Tibial nerve (tissue), 4 donors: ENCODE data around the gene LBHD2. TPM values are rescaled to one million over a fixed set of nuclear protein-coding genes. Genes with fewer than 3 reads are reported as not detected.

ENCODE experiments used
- DNase-seq, 2 donors: peaks; one replicate each; pipeline ENCODE4 v3.0.0-alpha.2; 2019; ENCODE audit warnings: low spot score in 2 of 2
- H3K27ac ChIP-seq, 4 donors: fragments of 200-600 bp; sonication (generic) in 3 of 4; one replicate each; pipeline ENCODE4 v1.5.1; 2017 to 2019; ENCODE audit warnings: mild to moderate bottlenecking in 1 of 4
- H3K27me3 ChIP-seq, 2 donors: fragments of 200-600 bp; sonication (generic) in 1 of 2; one replicate each; pipeline versions ENCODE4 v1.5.1 to v1.6.0; 2017 to 2019
- H3K36me3 ChIP-seq, 3 donors: fragments of 200-600 bp; sonication (generic); one replicate each; pipeline ENCODE4 v1.5.1; 2018 to 2019
- H3K4me1 ChIP-seq, 4 donors: fragments of 200-600 bp; sonication (generic) in 3 of 4; one replicate each; pipeline ENCODE4 v1.5.1; 2017 to 2019
- H3K4me3 ChIP-seq, 4 donors: fragments of 200-600 bp; sonication (generic) in 3 of 4; one replicate each; pipeline ENCODE4 v1.5.1; 2017 to 2019; ENCODE audit warnings: mild to moderate bottlenecking in 1 of 4, moderate library complexity in 1 of 4
- H3K9me3 ChIP-seq, 4 donors: fragments of 200-600 bp; sonication (generic) in 3 of 4; one replicate each; pipeline ENCODE4 v1.5.1; 2017 to 2019
- CTCF ChIP-seq, 5 experiments: fragments of 200-600 bp in 3 of 5; fragments of 450-650 bp in 2 of 5; sonication (generic) in 3 of 5; IDR thresholded peaks; one replicate each; pipeline ENCODE4 v1.5.1; 2016 to 2019; ENCODE audit warnings: antibody characterized with exemption in 5 of 5, mild to moderate bottlenecking in 3 of 5, moderate library complexity in 2 of 5
- EP300 ChIP-seq, 2 donors: sonication (generic); formaldehyde crosslinking; IDR thresholded peaks; one replicate each; pipeline ENCODE4 v1.6.1; 2017; ENCODE audit warnings: antibody characterized with exemption in 2 of 2, mild to moderate bottlenecking in 1 of 2
- POLR2A ChIP-seq, 2 donors: fragments of 450-650 bp; IDR thresholded peaks; one replicate each; pipeline ENCODE4 v1.6.1; 2017; ENCODE audit warnings: antibody characterized with exemption in 2 of 2, mild to moderate bottlenecking in 2 of 2, moderate library complexity in 2 of 2
- WGBS, 2 donors: methylation state at CpG; one replicate each; pipeline ENCODE4 v1.1.5; 2018; 5-methylcytosine and 5-hydroxymethylcytosine counted together
- total RNA-seq, 4 donors: library from RNA; depleted of rRNA; stranded (reverse); fragments of >200 nt; gene quantifications; one replicate each; pipeline ENCODE4 v1.1.0, GENCODE V29; 2016

The LBHD2 gene
- total RNA-seq, 4 donors from 2014 or later: not detected

- no peak for TF ChIP-seq POLR2A (IDR thresholded peaks at IDR 0.05)
- TF ChIP-seq CTCF (IDR thresholded peaks at IDR 0.05): no peak
- no peak for TF ChIP-seq EP300 (IDR thresholded peaks at IDR 0.05)
- H3K4me1 ChIP-seq: peaks cover 0 to 51% (median 26%) of the 10 kb centered on the region in 4 donors
- peaks cover 2 to 44% of the 10 kb centered on the region in 2 donors for H3K27me3 ChIP-seq
- H3K36me3 ChIP-seq: no peaks in the 10 kb centered on the region
- DNase-seq: no peak
- H3K27ac ChIP-seq: no peak overlapping the region
- 85 to 92% methylated on average over 11 of the region's 11 CpGs for WGBS, 2 donors
- no peak overlapping the region for H3K4me3 ChIP-seq
- no peaks in the 10 kb centered on the region for H3K9me3 ChIP-seq
These were observed 17.4 kb downstream of the LBHD2 start for GRCh38 chr14:103101257-103101962.

GRCh38 chr14:103101963-103102688 is 18.1 kb downstream of the LBHD2 start:
- no peak for TF ChIP-seq POLR2A (IDR thresholded peaks at IDR 0.05)
- TF ChIP-seq EP300 (IDR thresholded peaks at IDR 0.05): no peak
- TF ChIP-seq CTCF (IDR thresholded peaks at IDR 0.05): no peak
- Histone ChIP-seq H3K27me3 (peaks cover 2 to 44% of the 10 kb centered on the region in 2 donors), H3K9me3 (no peaks in the 10 kb centered on the region), H3K27ac (no peak overlapping the region), H3K36me3 (no peaks in the 10 kb centered on the region), H3K4me1 (peaks cover 0 to 51% (median 26%) of the 10 kb centered on the region in 4 donors), H3K4me3 (peak overlapping the region in 1 of 4 donors; percentile 26)
- 27 to 29% methylated on average over 43 to 59 of the region's 85 CpGs for WGBS, 2 donors
- no peak for DNase-seq

GRCh38 chr14:103102689-103103260 is 18.8 kb downstream of the LBHD2 start:
- no peak for TF ChIP-seq EP300 (IDR thresholded peaks at IDR 0.05)
- TF ChIP-seq CTCF (IDR thresholded peaks at IDR 0.05): no peak
- TF ChIP-seq POLR2A (IDR thresholded peaks at IDR 0.05): no peak
- Histone ChIP-seq H3K27me3 (peaks cover 2 to 44% of the 10 kb centered on the region in 2 donors), H3K4me3 (peak overlapping the region in 1 of 4 donors; percentile 26), H3K4me1 (peaks cover 0 to 51% (median 26%) of the 10 kb centered on the region in 4 donors), H3K27ac (no peak overlapping the region), H3K9me3 (no peaks in the 10 kb centered on the region), H3K36me3 (no peaks in the 10 kb centered on the region)
- no peak for DNase-seq
- WGBS, 2 donors: 41 to 63% methylated on average over 17 to 38 of the region's 39 CpGs

GRCh38 chr14:103103461-103104388 is 19.7 kb downstream of the LBHD2 start:
- Histone ChIP-seq H3K36me3 (no peaks in the 10 kb centered on the region), H3K4me1 (peaks cover 0 to 50% (median 26%) of the 10 kb centered on the region in 4 donors), H3K27me3 (peaks cover 2 to 44% of the 10 kb centered on the region in 2 donors), H3K4me3 (peak overlapping the region in 1 of 4 donors; percentile 34), H3K9me3 (no peaks in the 10 kb centered on the region), H3K27ac (no peak overlapping the region)
- no peak for TF ChIP-seq POLR2A (IDR thresholded peaks at IDR 0.05)
- TF ChIP-seq CTCF (IDR thresholded peaks at IDR 0.05): peak in 3 of 5 experiments; percentile 7 to 19 (median 16)
- no peak for DNase-seq
- 5 to 36% methylated on average over 11 to 35 of the region's 68 CpGs for WGBS, 2 donors
